Epidermal melanocyte (primary cell): ENCODE data around the gene AUTS2.

Source experiments
- DNase-seq: peaks from one replicate; pipeline ENCODE4 v3.0.0; 2011; ENCODE audit warnings: low spot score; ENCODE audit not compliant: insufficient read length

AUTS2 gene

GRCh38 chr7:70523249-70523988 is 925.1 kb downstream of the AUTS2 start:
- DNase-seq, result no peak

- no peak for DNase-seq
Measured at GRCh38 chr7:70523989-70524351, 925.7 kb downstream of the AUTS2 start.

GRCh38 chr7:70525991-70526390 is 927.7 kb downstream of the AUTS2 start:
- DNase-seq, result no peak

GRCh38 chr7:70527520-70528115 is 929.3 kb downstream of the AUTS2 start:
- no peak for DNase-seq

- no peak for DNase-seq
Measured at GRCh38 chr7:70529436-70529835, 931.2 kb downstream of the AUTS2 start.

- DNase-seq, result no peak
Measured at GRCh38 chr7:70529914-70530585, 931.8 kb downstream of the AUTS2 start.

- DNase-seq, result no peak
Measured at GRCh38 chr7:70533614-70534013, 935.3 kb downstream of the AUTS2 start.

GRCh38 chr7:70539205-70539604 is 940.9 kb downstream of the AUTS2 start:
- DNase-seq, result no peak

GRCh38 chr7:70539617-70540016 is 941.3 kb downstream of the AUTS2 start:
- no peak for DNase-seq

GRCh38 chr7:70540641-70541040 is 942.4 kb downstream of the AUTS2 start:
- DNase-seq, result no peak

GRCh38 chr7:70542750-70543376 is 944.6 kb downstream of the AUTS2 start:
- no peak for DNase-seq

GRCh38 chr7:70544016-70544415 is 945.7 kb downstream of the AUTS2 start:
- DNase-seq, result no peak

- no peak for DNase-seq
Measured at GRCh38 chr7:70545214-70545613, 946.9 kb downstream of the AUTS2 start.

GRCh38 chr7:70552141-70552540 is 953.9 kb downstream of the AUTS2 start:
- DNase-seq, result no peak

GRCh38 chr7:70553364-70553763 is 955.1 kb downstream of the AUTS2 start:
- no peak for DNase-seq

- no peak for DNase-seq
Measured at GRCh38 chr7:70554646-70555045, 956.4 kb downstream of the AUTS2 start.

GRCh38 chr7:70556761-70557160 is 958.5 kb downstream of the AUTS2 start:
- DNase-seq, result no peak

GRCh38 chr7:70557338-70557737 is 959.1 kb downstream of the AUTS2 start:
- DNase-seq, result no peak

- no peak for DNase-seq
Measured at GRCh38 chr7:70559815-70560214, 961.5 kb downstream of the AUTS2 start.

GRCh38 chr7:70563960-70564359 is 965.7 kb downstream of the AUTS2 start:
- DNase-seq, result no peak

GRCh38 chr7:70565721-70566370 is 967.6 kb downstream of the AUTS2 start:
- no peak for DNase-seq

- no peak for DNase-seq
Measured at GRCh38 chr7:70566671-70567070, 968.4 kb downstream of the AUTS2 start.
